ENCODE results near the gene MICA.
"Not testable (repeated sequence)": the region's sequence is repeated elsewhere in the genome, so short reads cannot be mapped to it uniquely, and the experiment has no call there.

The MICA gene

DNA sequence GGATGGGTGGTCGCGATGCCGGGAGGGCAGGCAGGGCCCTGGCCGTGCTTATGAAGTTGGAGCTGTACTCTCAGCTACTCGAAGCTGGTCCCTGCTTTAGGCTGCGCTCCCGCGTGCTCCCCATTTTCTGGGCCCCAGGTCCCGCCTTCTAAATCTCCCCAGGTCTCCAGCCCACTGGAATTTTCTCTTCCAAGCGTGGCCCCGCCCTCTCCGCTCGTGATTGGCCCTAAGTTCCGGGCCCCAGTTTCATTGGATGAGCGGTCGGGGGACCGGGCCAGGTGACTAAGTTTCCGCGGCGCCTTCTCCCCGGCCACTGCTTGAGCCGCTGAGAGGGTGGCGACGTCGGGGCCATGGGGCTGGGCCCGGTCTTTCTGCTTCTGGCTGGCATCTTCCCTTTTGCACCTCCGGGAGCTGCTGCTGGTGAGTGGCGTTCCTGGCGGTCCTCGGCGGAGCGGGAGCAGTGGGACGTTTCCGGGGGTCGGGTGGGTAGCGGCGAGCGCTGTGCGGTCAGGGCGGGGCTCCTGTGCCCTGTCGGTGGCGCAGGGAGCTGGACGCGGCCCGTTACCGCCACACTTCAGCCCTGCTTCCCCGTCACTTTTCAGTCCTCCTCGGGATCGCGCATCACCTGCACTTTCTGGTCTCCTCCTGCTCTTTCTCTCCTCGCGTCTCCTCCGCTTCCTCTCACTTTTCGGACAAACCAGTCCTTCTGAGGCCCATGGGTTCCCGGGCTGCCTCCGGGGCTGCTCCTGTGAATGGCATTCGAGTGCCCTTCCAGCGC is at the start of gene MICA:
Gene MICA, plus strand, starts transcription at position 313 of the 778 bp plus-strand sequence. Its CDS starts 38 bp downstream, at position 351.
- DNase-seq = peak; percentile 62 to 67

DNA sequence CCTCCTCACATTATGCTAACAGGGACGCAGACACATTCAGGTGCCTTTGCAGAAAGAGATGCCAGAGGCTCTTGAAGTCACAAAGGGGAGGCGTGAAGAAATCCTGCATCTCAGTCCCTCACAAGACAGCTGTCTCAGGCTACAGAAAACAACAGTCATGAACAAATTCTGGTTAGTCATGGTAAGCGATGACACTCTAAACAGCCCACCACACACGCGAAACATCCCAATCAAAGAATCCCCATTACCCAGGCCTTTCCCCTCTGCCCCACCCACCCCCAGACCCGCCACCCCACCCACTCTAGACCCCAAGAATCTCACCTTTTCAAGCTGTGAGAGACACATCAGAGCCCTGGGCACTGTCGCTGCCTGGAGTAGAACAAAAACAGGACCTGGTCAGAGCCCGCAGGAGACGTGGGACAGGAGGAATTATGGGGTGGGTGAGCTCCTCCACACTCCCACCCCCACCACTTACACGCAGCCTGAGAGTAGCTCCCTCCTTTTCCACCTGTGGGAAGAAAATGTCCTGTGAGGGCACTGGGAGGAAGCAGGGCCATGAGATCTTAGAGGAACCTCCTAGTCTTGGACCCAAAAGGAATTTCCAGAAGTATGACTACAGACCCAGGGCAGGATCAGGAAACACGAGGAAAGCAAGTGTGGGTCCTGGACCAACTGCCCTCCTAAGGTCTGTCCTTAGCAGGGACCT is 49.1 kb upstream of the MICA start:
- peak; percentile 9 to 34 for DNase-seq

DNA sequence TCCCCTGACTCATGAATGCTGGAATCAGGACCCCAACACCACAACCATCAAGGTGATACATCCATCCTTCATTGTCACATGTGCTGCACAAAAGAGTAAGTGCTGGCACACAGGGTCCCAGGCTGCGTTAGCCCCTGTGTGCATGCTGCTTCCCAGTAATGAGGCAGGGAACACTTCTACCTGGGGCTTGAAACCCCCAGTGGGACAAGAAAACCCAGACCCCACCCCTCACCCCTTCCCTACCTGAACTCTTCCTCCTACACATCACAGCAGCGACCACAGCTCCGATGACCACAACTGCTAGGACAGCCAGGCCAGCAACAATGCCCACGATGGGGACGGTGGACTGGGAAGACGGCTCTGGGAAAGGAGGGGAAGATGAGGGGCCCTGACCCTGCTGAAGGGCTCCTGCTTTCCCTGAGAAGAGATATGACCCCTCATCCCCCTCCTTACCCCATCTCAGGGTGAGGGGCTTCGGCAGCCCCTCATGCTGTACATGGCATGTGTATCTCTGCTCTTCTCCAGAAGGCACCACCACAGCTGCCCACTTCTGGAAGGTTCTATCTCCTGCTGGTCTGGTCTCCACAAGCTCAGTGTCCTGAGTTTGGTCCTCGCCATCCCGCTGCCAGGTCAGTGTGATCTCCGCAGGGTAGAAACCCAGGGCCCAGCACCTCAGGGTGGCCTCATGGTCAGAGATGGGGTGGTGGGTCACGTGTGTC is 48.4 kb upstream of the MICA start:
- DNase-seq = no peak

DNA sequence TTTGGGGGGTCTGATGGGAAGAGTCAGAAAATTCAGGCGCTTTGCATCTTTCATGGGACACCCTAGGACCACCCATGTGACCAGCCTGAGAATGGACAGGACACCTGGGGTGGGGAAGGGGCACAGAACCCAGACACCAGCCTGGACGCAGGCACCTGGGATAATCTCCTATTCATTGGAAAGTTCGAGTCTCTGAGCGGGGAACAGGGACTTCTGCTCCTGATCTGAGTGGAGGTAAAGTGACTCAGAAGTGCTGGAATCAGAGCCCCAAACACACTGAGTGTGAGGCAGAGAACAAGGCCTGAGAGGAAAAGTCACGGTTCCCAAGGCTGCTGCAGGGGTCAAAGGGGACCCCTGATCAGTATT is 47.8 kb upstream of the MICA start:
- DNase-seq = no peak

DNA sequence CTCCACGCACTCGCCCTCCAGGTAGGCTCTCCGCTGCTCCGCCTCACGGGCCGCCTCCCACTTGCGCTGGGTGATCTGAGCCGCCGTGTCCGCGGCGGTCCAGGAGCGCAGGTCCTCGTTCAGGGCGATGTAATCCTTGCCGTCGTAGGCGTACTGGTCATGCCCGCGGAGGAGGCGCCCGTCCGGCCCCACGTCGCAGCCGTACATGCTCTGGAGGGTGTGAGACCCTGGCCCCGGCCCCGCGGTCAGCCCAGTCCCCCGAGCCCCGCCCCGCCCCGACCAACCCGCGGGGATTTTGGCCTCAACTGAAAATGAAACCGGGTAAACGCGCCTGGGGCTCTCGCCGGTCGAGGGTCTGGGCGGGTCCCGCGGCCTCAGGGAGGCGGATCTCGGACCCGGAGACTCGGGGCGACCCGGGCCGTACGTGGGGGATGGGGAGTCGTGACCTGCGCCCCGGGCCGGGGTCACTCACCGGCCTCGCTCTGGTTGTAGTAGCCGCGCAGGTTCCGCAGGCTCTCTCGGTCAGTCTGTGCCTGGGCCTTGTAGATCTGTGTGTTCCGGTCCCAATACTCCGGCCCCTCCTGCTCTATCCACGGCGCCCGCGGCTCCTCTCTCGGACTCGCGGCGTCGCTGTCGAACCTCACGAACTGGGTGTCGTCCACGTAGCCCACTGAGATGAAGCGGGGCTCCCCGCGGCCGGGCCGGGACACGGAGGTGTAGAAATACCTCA is 47.0 kb upstream of the MICA start:
- peak; percentile 23 to 38 for DNase-seq

DNA sequence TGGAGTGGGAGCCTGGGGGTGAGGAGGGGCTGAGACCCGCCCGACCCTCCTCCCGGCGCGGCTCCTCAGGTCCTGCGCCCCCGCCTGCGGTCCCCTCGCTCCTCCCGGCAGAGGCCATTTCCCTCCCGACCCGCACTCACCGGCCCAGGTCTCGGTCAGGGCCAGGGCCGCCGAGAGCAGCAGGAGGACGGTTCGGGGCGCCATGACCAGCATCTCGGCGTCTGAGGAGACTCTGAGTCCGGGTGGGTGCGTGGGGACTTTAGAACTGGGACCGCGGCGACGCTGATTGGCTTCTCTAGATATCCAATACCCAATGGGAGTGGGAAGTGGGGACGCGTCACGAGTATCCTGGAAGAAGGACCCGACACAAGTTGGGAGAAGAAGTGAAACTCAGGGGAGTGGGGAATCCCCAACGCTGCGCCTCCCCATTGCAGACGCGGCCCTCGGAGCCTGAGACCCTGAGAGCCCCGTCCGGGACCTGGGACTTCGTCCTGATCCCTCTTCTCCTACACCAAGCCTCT is 46.4 kb upstream of the MICA start, which contains the start of gene HLA-B:
Gene HLA-B, minus strand, starts transcription at position 234 of the 521 bp plus-strand sequence. Its CDS starts 21 bp downstream, at position 213.
- peak; percentile 71 to 81 for DNase-seq

DNA sequence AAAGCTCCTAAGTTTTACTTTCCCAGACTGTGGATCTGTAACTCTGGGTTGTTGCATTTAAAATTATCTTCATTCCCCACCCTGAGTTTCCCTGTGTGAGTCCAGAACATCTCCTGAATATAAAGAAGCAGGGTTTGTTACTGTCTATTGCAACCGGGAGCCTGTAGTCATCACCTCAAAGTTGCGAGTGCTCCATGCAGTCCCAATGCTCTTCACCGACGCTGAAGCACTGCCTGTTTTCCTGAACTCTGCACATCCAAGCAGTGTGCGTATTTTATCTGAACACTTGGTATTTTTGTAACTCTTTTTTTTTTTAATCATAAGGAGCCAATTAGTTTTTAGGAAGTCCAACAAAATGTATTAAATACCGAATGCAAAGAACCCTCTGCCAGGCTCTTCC is 45.5 kb upstream of the MICA start:
- DNase-seq = no peak

DNA sequence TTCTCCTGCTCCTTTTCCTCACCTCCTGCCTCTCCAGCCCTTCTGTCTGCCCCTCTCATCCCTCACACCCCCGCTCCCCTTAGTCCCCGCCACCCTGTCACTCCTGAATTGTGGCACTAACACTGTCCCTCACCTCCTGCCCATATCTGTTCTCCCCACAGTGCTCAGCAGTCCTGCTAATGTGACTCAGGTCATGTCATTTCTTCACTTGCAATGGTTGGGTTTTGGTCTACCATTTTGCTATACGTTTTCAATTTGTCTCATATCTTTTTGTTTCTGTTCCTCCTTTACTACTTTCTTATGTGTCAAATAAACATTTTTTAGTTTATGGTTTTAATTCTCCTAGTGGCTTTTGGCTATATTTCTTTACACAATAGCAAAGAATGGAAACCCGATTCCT is 45.1 kb upstream of the MICA start:
- DNase-seq = no peak

DNA sequence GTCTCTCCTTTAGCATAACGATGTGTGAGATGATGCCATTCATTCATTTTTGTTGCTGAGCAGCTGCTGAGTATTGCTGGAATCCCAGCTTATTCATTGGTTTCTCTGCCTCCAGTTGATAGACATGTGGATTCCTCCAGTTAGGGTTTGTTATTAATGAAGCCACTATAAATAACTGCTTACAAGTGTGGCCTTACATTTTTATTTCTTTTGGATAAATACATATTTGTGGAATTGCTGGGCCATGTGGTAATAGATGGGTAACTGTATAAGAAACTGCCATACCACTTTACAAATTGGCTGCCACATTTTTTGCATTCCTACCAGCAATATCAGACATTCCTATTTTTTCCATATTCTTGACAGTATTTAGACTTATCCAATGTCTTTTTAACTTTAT is 43.8 kb upstream of the MICA start:
- DNase-seq = no peak

DNA sequence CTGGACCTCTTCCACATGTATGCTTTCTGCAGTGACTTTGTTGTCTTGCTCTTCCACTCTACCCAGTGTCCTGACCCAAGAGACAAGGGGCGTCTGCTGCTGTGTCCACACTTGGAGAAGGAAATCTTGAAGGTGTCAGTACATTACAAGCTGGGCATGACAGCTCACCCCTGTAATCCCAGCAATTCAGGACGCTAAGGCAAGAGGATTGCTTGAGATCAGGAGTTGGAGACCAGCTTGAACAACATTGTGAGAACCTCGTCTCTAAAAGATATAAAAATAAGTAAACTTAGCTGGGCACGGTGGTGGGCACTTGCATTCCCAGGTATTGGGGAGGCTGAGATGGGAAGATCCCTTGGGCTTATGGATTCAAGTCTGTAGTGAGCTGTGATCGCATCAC is 40.6 kb upstream of the MICA start:
- no peak for DNase-seq

DNA sequence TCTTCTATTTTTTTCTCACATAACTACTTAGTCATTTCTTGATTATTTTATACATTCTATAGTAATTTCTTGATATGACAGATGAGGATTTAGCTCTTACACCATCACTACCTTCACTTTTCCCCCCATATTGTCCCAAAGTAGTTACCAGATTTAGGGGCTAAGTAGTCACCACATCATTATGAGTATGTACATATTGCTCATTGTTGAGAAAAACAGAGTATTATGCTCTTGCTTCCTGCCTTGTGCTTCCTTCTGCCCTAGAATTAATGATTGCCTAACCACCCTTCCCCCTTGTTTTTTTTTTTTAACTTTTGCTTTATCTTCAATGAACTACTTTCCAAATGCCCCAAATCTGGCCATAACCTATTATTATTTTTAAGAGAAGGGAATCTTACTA is 39.6 kb upstream of the MICA start:
- DNase-seq = no peak

DNA sequence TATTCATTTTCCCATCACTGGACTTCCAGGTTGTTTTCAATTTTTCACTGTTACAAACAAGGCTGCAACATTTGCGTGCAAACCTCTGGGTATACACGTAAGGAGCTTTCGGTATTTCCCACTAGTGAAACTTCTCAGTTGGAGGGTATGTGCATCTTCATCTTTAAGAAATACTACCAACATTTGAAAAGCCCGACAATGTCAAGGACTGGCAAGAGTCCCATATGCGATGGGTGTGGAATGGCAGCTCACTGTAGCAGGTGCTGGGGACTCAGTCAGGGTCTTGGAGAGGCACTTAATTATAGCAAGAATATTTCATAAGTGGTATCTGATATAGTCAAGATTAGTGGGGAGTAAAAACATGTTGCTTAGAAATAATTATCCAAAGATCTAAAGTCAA is 37.5 kb upstream of the MICA start:
- no peak for DNase-seq

DNA sequence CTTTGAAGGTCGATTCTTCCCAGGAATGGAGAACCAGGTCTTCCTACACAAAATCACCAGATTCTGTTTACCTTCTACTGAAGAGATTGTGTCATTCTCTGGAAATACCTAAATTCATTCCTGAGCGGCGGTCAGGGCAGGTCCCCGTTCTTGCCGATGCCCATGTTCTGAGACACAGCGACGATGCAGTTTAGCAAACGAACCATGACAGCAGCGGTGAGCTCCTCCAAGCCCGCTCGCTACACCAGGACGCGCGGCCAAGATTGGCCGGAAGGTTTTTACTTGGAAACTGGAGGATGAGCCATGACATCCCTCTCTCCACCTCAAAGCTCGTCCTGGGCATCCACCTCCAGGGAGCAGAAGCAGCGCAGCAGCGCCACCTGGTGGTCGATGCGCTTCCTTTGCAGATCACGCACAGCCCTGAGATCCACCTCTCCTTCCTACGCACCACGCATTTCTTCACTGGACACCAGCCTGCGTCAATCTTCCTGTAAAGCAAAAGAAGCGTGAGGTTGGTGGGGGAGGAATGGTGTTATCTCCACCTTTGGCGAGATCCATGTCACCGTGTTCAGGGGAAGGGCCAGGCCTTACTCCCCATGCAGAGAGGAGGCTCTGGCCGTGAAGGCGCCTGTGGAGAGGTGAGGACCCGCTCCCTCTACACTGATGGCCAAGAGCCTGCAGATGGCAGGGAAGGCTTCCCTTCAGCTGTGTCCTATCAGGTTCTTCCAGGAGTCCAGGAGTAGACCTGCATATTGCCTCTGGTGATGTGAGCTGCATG is 36.5 kb upstream of the MICA start:
- DNase-seq = peak; percentile 82 to 89

DNA sequence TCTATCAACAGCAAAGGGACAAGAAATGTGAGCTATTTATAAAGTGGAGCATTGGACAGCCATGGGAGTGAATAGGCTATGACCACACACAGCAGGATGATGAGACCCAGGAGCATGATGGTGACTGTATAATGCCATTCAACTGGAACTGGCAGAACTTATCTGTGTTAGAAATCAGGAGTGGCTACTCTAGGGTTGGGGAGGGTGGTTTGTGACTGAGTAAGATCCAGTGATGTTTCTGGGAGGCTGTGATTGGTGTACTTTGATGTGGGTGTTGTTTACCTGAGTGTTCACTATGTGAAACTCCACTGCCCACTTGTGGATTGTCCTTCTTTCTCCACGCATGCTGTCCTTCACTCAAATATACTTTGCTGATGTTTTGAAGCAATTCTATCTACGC is 34.9 kb upstream of the MICA start:
- DNase-seq = no peak

DNA sequence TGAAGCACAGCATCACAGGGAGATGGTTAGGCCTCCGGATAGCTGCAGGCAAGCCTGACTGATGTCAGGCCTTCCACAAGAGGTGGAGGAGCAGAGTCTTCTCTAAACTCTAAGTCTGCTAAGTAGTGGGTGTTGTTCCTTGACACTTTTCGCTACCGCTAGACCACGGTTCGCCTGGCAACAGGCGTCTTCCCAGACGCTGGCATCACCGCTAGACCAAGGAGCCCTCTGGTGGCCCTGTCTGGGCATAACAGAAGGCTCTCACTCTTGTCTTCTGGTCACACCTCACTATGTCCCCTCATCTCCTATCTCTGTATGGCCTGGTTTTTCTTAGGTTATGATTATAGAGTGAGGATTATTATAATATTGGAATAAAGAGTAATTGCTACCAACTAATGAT is 29.3 kb upstream of the MICA start:
- DNase-seq = not testable (repeated sequence)

DNA sequence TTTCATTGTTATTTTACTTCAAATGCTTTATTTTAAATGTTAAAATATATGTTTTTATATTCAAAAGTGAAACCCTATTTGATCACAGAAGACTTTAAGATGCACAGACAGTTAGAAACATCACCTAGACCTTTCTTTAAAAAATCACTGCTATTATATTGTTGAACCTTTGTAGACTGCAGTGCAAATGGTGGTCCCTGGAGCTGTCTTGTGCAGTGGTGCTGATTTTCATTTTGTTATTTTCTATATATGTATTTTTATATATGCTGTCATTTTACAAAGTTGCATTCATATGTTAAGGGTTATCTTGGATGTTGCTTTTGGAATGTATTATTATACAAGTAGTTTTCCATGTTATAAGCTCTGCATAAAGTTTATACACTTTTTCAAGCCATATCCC is 27.7 kb upstream of the MICA start:
- DNase-seq = no peak

DNA sequence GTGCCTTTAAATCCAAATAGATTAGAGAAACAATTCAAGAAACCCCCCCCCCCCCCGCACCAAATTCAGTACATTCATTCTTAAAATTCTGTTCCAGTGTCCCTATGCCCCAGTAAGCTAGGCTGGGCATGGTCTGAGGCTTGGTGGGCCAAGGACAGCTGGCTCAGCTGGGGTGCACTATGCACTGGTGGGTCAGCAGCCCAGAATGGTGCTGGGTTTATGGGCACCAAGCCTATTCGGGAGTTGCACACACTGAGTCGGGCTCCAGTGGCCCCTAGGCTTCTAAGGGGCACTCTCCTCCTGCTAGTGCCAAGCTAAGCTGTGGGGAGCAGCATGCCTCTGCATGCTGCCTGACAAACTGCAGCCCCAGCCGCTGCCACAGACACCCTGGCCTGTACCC is 26.4 kb upstream of the MICA start:
- no peak for DNase-seq

DNA sequence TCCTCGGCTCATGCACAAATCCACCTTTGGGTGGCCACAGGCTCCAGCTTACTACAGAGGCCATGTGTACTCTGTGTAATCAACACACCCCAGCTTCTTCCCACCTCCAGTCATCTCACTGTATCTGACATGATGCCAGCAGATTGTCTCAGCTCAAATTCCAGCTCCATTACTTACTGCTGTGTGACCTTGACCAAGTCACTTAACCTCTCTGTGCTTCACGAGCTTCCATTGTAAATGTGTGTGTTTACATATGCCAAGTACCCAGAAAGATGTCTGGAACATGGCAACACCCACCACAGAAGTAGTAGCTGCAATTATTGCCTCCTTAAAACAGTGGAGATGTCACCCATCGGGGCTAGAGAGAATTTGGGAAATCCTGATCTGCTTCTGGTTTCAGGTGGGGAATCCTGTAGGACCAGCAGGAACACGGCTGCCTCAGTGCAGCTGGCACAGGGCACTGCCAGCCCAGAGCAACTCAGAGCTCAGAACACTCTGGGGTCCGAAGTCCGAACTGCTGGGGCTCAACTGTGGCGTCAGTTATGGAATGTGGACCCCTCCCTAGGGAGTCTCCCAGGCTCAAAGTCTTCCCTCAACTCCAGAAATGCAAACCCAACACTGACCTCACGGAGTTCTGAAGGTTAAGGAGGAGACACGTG is 25.2 kb upstream of the MICA start:
- DNase-seq = no peak

DNA sequence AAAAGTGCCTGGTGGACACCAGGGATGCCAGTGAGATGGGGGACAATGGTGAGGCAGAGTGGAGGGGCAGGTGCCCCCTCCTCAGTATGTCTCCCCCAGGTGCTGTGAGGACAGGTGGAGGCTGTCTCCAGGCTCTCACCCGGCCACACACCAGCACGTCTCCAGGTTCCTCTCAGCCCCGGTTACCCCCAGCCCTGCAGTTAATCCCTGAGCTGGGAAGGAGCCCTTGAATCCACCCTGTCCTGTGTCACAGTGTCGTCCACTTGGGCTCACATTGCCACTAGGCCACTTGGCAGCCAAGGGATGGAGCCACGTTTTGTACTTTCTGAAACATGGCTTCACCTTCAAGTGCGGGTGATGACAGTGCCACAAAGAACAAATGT is 24.7 kb upstream of the MICA start:
- no peak for DNase-seq

DNA sequence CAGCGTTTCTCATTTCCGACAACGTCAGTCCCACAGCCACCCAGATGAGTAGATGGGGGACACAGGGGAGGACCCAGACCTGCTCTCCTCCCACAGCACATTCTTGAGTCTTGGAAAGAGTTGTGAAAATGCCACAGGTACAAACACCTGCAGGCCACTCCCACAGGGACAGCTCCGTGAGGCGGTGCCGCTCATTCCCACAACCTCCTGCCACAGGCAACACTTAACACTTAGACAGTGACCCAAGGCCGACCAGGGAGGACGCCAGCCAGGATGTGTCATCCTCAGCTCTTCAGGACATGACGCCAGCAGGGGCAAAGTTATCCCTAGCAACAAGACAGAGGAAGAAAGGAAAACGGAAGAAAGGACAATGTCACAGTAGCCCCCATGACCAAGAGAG is 23.5 kb upstream of the MICA start:
- no peak for DNase-seq

DNA sequence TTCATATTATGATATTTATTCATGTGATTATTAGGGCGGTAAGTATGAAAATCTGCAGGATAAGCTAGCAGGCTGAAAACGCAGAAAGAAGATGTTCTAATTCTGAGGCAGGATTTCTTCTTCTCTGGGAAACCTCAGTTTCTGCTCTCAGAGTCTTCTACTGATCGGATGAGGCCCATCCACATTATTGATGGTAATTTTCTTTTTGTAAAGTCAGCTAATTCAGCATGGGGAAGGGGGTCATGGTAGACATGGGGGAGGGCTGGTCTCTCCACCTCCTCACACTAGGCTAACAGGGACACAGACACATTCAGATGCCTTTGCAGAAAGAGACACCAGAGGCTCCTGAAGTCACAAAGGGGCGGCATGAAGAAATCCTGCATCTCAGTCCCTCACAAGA is 21.7 kb upstream of the MICA start:
- DNase-seq = no peak

DNA sequence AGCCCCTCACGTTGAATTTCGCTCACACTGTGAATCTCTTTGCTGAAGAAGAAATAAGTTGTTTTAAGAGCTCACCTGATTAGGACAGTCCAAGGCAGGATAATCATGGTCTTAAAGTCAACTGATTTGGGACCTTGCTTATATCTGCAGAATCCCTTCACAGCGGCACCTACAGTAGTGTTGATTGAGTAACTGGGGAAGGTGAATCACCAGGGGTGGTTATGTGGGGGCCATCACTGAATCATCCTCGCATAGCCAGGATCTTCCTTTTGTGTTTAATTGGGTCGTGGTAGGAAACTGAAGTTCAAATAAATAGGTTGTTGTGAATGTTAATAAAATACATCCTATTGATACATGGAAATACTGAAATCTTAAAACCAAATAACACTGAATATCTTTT is 20.2 kb upstream of the MICA start:
- no peak for DNase-seq

Data from stimulated activated CD4-positive, alpha-beta T cell treated with anti-CD3 and anti-CD28 coated beads, Interleukin-4, amount 100 ng/mL, for 4 hours (primary cell).